Smooth muscle cell (in vitro differentiated cells): Measurements from ENCODE around the gene LRRC8E. TPM values are rescaled to one million over a fixed set of nuclear protein-coding genes. Genes with fewer than 3 reads are reported as not detected.

Experiments used
- DNase-seq: peaks from one replicate; lab custom pipeline; 2025; ENCODE audit not compliant: unreplicated experiment; lab: John Stamatoyannopoulos, UW
- H2AFZ ChIP-seq: fragments of 200-600 bp; sonication (generic); 2 replicates; pipeline ENCODE4 v1.6.0; 2016; ENCODE audit warnings: antibody characterized with exemption, low read depth, mild to moderate bottlenecking
- H3F3A ChIP-seq: fragments of 200-600 bp; sonication (generic); 2 replicates; pipeline ENCODE4 v1.6.0; 2017; ENCODE audit warnings: antibody characterized with exemption, low read depth
- H3K27ac ChIP-seq: fragments of 200-600 bp; sonication (generic); 2 replicates; pipeline ENCODE4 v1.5.1; 2016; ENCODE audit warnings: low read depth, mild to moderate bottlenecking
- H3K27me3 ChIP-seq: fragments of 200-600 bp; sonication (generic); 2 replicates; pipeline ENCODE4 v1.6.1; 2016; ENCODE audit warnings: low read depth, mild to moderate bottlenecking
- H3K36me3 ChIP-seq: fragments of 200-600 bp; sonication (generic); 2 replicates; pipeline ENCODE4 v1.5.1; 2016; ENCODE audit warnings: low read depth
- H3K4me1 ChIP-seq: fragments of 200-600 bp; sonication (generic); 2 replicates; pipeline ENCODE4 v1.5.1; 2016; ENCODE audit warnings: low read depth
- H3K4me2 ChIP-seq: fragments of 200-600 bp; sonication (generic); 2 replicates; pipeline ENCODE4 v1.6.0; 2016; ENCODE audit warnings: mild to moderate bottlenecking
- H3K4me3 ChIP-seq: fragments of 200-600 bp; sonication (generic); 2 replicates; pipeline ENCODE4 v1.5.1; 2016; ENCODE audit warnings: mild to moderate bottlenecking
- H3K79me2 ChIP-seq: fragments of 200-600 bp; sonication (generic); 2 replicates; pipeline ENCODE4 v1.6.0; 2016; ENCODE audit warnings: low read depth, mild to moderate bottlenecking
- H3K9ac ChIP-seq: fragments of 200-600 bp; sonication (generic); 2 replicates; pipeline ENCODE4 v1.6.0; 2016; ENCODE audit warnings: low read depth
- H3K9me3 ChIP-seq: fragments of 200-600 bp; sonication (generic); replicated peaks from 2 replicates; pipeline ENCODE4 v1.5.1; 2016; ENCODE audit warnings: low read depth
- H4K20me1 ChIP-seq: fragments of 200-600 bp; sonication (generic); 2 replicates; pipeline ENCODE4 v1.6.0; 2016; ENCODE audit warnings: low read depth
- CTCF ChIP-seq: fragments of 200-600 bp; sonication (generic); IDR thresholded peaks from 2 replicates; pipeline ENCODE4 v1.5.1; 2017; ENCODE audit warnings: borderline replicate concordance, mild to moderate bottlenecking, antibody characterized with exemption; ENCODE audit not compliant: insufficient read depth, poor library complexity, severe bottlenecking
- WGBS: methylation state at CpG from one replicate; pipeline ENCODE4 v1.1.7; 2016; ENCODE audit warnings: low lambda C conversion rate; 5-methylcytosine and 5-hydroxymethylcytosine counted together
- polyA plus RNA-seq: library from polyadenylated mRNA; unstranded; fragments of >200 nt; fragmentation: Nextera tagmentation; extraction: Ambion mirVana; gene quantifications from 2 replicates; pipeline ENCODE4 v1.2.1, GENCODE V29; 2016
- total RNA-seq: library from RNA; depleted of rRNA; stranded (reverse); fragments of >200 nt; gene quantifications from 2 replicates; pipeline ENCODE4 v1.2.3, GENCODE V29; 2014

LRRC8E gene
- total and polyA plus RNA-seq, 2 experiments from 2014 or later = 7.4 to 7.8 TPM

GRCh38 chr19:7940841-7941240 lies 52.5 kb downstream of the LRRC8E start:
- WGBS = 98% methylated on average over 13 of the region's 13 CpGs
- H3K36me3 ChIP-seq = no peaks in the 10 kb centered on the region
- no peak overlapping the region for H3K27ac ChIP-seq
- no peak overlapping the region for H3K4me2 ChIP-seq
- no peaks in the 10 kb centered on the region for H3K9me3 ChIP-seq
- H3K27me3 ChIP-seq = no peaks in the 10 kb centered on the region
- no peak overlapping the region for H3K9ac ChIP-seq
- H3K4me3 ChIP-seq = no peak overlapping the region
- no peak overlapping the region for H2AFZ ChIP-seq
- peaks cover 5% of the 10 kb centered on the region for H4K20me1 ChIP-seq
- H3K4me1 ChIP-seq = peaks cover 5% of the 10 kb centered on the region
- DNase-seq = no peak
- no peak for TF ChIP-seq CTCF
- H3F3A ChIP-seq = no peaks in the 10 kb centered on the region
- peaks cover 31% of the 10 kb centered on the region for H3K79me2 ChIP-seq

- 93% methylated on average over 19 of the region's 19 CpGs for WGBS
- H3K4me1 ChIP-seq = peaks cover 5% of the 10 kb centered on the region
- no peak for DNase-seq
Observed at GRCh38 chr19:7941895-7942596, 53.7 kb downstream of the LRRC8E start.

GRCh38 chr19:7942981-7943443 lies 54.7 kb downstream of the LRRC8E start:
- Histone ChIP-seq H2AFZ (peak overlapping the region; percentile 57), H3K4me2 (peak overlapping the region; percentile 95), H3K4me3 (peak overlapping the region; percentile 75), H3K9me3 (no peaks in the 10 kb centered on the region), H3K4me1 (peaks cover 5% of the 10 kb centered on the region), H3K27me3 (no peaks in the 10 kb centered on the region), H3K9ac (peak overlapping the region; percentile 97), H3F3A (no peaks in the 10 kb centered on the region), H3K27ac (peak overlapping the region; percentile 89), H4K20me1 (peaks cover 5% of the 10 kb centered on the region), H3K79me2 (peaks cover 30% of the 10 kb centered on the region), H3K36me3 (no peaks in the 10 kb centered on the region)
- DNase-seq = no peak
- TF ChIP-seq CTCF = no peak
- 3% methylated on average over 23 of the region's 33 CpGs for WGBS

More at GRCh38 chr19:7941895-7942596, 53.7 kb downstream of the LRRC8E start:
- Histone ChIP-seq H3F3A (no peaks in the 10 kb centered on the region), H3K36me3 (no peaks in the 10 kb centered on the region), H3K9me3 (no peaks in the 10 kb centered on the region), H3K27ac (no peak overlapping the region), H3K79me2 (peaks cover 31% of the 10 kb centered on the region), H3K27me3 (no peaks in the 10 kb centered on the region), H2AFZ (no peak overlapping the region), H3K4me3 (no peak overlapping the region), H4K20me1 (peaks cover 5% of the 10 kb centered on the region), H3K4me2 (peak overlapping the region; percentile 95), H3K9ac (peak overlapping the region; percentile 97)
- TF ChIP-seq CTCF = no peak
